Right atrium auricular region (tissue), 2 donors: ENCODE measurements around the gene NFS1. TPM values are rescaled to one million over a fixed set of nuclear protein-coding genes. Genes with fewer than 3 reads are reported as not detected.

ENCODE experiments used
- DNase-seq: peaks from one replicate; pipeline ENCODE4 v3.0.0-alpha.2; 2019; ENCODE audit warnings: low spot score
- H3K27ac ChIP-seq, 2 donors: fragments of 200-600 bp; sonication (generic); 1 replicate in 1 of 2; 2 replicates in 1 of 2; pipeline ENCODE4 v1.5.1; 2016 to 2019
- H3K27me3 ChIP-seq, 2 donors: fragments of 200-600 bp; sonication (generic); one replicate each; pipeline versions ENCODE4 v1.5.1 to v1.6.0; 2017 to 2019
- H3K36me3 ChIP-seq: fragments of 200-600 bp; sonication (generic); one replicate; pipeline ENCODE4 v1.5.1; 2016
- H3K4me1 ChIP-seq, 2 donors: fragments of 200-600 bp; sonication (generic); one replicate each; pipeline versions ENCODE4 v1.5.1 to v1.6.0; 2017 to 2019
- H3K4me3 ChIP-seq, 2 donors: fragments of 200-600 bp; sonication (generic); 1 replicate in 1 of 2; 2 replicates in 1 of 2; pipeline ENCODE4 v1.5.1; 2017 to 2019; ENCODE audit warnings: mild to moderate bottlenecking in 1 of 2, moderate library complexity in 1 of 2
- H3K9me3 ChIP-seq, 2 donors: fragments of 200-600 bp; sonication (generic); one replicate each; pipeline ENCODE4 v1.5.1; 2019
- CTCF ChIP-seq, 2 donors: fragments of 200-600 bp; sonication (generic); IDR thresholded peaks; one replicate each; pipeline ENCODE4 v1.5.1; 2019; ENCODE audit warnings: antibody characterized with exemption in 2 of 2
- total RNA-seq, 2 donors: library from RNA; depleted of rRNA; stranded (reverse); fragments of >200 nt; gene quantifications; one replicate each; pipeline ENCODE4 v1.1.0, GENCODE V29; 2016

NFS1 gene
- total RNA-seq, 2 donors from 2014 or later: 24.6 to 38.7 TPM

- Histone ChIP-seq H3K4me1 (peaks cover 0 to 66% of the 10 kb centered on the region in 2 donors), H3K9me3 (no peaks in the 10 kb centered on the region), H3K4me3 (no peak overlapping the region), H3K36me3 (no peaks in the 10 kb centered on the region), H3K27ac (no peak overlapping the region), H3K27me3 (no peaks in the 10 kb centered on the region)
- DNase-seq: no peak
- TF ChIP-seq CTCF (IDR thresholded peaks at IDR 0.05): no peak
Observed at GRCh38 chr20:35660122-35660937, 38.8 kb downstream of the NFS1 start.

- no peak for TF ChIP-seq CTCF (IDR thresholded peaks at IDR 0.05)
- no peaks in the 10 kb centered on the region for H3K9me3 ChIP-seq
- H3K4me1 ChIP-seq: peaks cover 0 to 52% of the 10 kb centered on the region in 2 donors
- DNase-seq: no peak
- H3K4me3 ChIP-seq: no peak overlapping the region
- peaks cover 20% of the 10 kb centered on the region for H3K36me3 ChIP-seq
- no peaks in the 10 kb centered on the region for H3K27me3 ChIP-seq
- no peak overlapping the region for H3K27ac ChIP-seq
Observed at GRCh38 chr20:35657271-35657670, 41.9 kb downstream of the NFS1 start.

- H3K9me3 ChIP-seq: no peaks in the 10 kb centered on the region
- H3K36me3 ChIP-seq: peaks cover 20% of the 10 kb centered on the region
- H3K27me3 ChIP-seq: no peaks in the 10 kb centered on the region
- TF ChIP-seq CTCF (IDR thresholded peaks at IDR 0.05): no peak
- no peak overlapping the region for H3K4me3 ChIP-seq
- peaks cover 0 to 31% of the 10 kb centered on the region in 2 donors for H3K4me1 ChIP-seq
- no peak for DNase-seq
- no peak overlapping the region for H3K27ac ChIP-seq
Observed at GRCh38 chr20:35654415-35654814, 44.7 kb downstream of the NFS1 start.

- Histone ChIP-seq H3K27ac (no peak overlapping the region), H3K36me3 (peaks cover 20% of the 10 kb centered on the region), H3K27me3 (no peaks in the 10 kb centered on the region), H3K9me3 (no peaks in the 10 kb centered on the region), H3K4me3 (no peak overlapping the region), H3K4me1 (peaks cover 0 to 35% of the 10 kb centered on the region in 2 donors)
- no peak for TF ChIP-seq CTCF (IDR thresholded peaks at IDR 0.05)
- DNase-seq: no peak
Observed at GRCh38 chr20:35653893-35654292, 45.3 kb downstream of the NFS1 start.

- Histone ChIP-seq H3K4me3 (no peak overlapping the region), H3K4me1 (peaks cover 0 to 36% of the 10 kb centered on the region in 2 donors), H3K36me3 (peaks cover 20% of the 10 kb centered on the region), H3K9me3 (no peaks in the 10 kb centered on the region), H3K27me3 (no peaks in the 10 kb centered on the region), H3K27ac (no peak overlapping the region)
- DNase-seq: no peak
- TF ChIP-seq CTCF (IDR thresholded peaks at IDR 0.05): no peak
Observed at GRCh38 chr20:35653430-35653734, 45.8 kb downstream of the NFS1 start.
